NT2/D1 (cell line): ENCODE data around the gene CCR5.

Experiments used
- SUZ12 ChIP-seq: IDR thresholded peaks from 2 replicates; pipeline ENCODE4 v1.6.1; 2011; ENCODE audit not compliant: insufficient read length, insufficient read depth; ENCODE audit errors: extremely low read depth
- YY1 ChIP-seq: IDR thresholded peaks from 2 replicates; pipeline ENCODE4 v1.6.1; 2011; ENCODE audit not compliant: insufficient read length, insufficient read depth
- ZNF274 ChIP-seq: IDR thresholded peaks from 2 replicates; pipeline ENCODE4 v1.6.1; 2011; ENCODE audit warnings: mild to moderate bottlenecking, low read depth, low read length

DNA sequence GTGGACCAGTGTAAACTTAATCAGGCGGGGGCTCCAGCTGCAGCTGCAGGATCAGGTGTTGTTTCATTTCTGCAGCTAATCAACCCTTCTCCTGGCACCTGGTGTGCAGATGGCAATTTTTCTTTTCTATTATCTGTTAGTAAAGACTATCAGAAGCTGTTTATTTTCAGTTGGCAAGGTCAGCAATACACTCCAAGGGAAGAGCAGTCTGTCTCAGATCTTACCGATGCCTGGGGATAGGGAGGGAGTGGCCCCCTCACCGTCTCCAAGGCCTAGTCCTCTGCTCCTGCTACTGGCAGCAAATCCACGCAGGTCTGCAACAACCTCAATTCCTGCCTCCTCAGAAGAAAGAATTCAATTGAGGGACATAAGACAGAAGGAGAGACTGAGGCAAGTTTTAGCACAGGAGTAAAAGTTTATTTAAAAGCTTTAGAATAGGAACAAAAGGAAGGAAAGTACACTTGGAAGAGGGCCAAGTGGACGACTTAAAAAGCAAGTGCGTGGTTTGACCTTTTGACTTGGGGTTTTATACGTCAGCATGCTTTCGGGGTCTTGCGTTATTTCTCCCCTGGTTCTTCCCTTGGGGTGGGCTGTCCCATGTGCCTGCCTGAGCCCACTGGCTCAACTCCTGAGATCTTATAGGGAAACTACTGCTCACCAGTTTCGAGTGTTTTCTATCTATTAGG is 45.5 kb downstream of the CCR5 start:
- no peak for TF ChIP-seq YY1
- TF ChIP-seq ZNF274 = no peak
- TF ChIP-seq SUZ12 = no peak
